ENCODE results near the gene YOD1. TPM values are rescaled to one million over a fixed set of nuclear protein-coding genes. Genes with fewer than 3 reads are reported as not detected.

YOD1 gene
- total and polyA plus RNA-seq, 2 donors (not counting 3 experiments of a cell fraction or from before 2014, with no cell fraction given): 1.2 to 5.9 TPM

DNA sequence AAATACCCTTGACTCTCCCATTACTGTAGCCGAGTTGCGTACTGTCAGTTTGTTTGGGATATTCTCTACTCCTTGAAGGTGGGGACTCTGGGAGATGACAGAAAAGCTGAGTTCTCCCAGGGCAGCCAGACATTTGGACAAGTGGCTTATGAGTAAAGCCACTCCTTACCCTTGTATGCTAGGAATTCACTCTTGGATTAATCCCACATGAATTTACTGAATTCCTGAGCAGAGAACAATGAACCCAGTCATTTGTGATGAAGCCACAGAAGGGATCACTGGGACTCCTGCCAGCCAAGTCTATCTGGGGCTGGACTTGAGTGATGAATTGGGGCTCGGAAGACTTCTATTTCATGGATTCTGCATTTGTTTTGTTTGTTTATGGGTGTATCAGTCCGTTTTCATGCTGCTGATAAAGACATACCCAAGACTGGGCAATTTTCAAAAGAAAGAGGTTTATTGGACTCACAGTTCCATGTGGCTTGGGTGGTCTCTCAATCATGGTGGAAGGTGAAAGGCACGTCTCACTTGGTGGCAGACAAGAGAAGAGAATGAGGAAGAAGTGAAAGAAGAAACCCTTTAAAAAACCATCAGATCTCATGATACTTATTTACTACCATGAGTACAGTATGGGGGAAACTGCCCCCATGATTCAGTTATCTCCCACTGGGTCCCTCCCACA is 43.5 kb downstream of the YOD1 start:
- TF ChIP-seq POLR2A (IDR thresholded peaks at IDR 0.05; ENCODE audit: low read depth, low read length) (no peak), MYC (IDR thresholded peaks at IDR 0.05; ENCODE audit: low read depth, low read length) (no peak), JUN (IDR thresholded peaks at IDR 0.05; ENCODE audit: borderline replicate concordance, insufficient read depth, insufficient read length, low read depth) (no peak), POLR2AphosphoS5 (IDR thresholded peaks at IDR 0.05; ENCODE audit: insufficient read depth, low read depth, low read length) (no peak), GATA2 (IDR thresholded peaks at IDR 0.05; ENCODE audit: insufficient read depth, insufficient read length, low read depth, low read length) (no peak), EZH2 (IDR thresholded peaks at IDR 0.05; ENCODE audit: borderline replicate concordance, low read depth, low read length, severe bottlenecking) (no peak), FOS (IDR thresholded peaks at IDR 0.05; ENCODE audit: borderline replicate concordance, insufficient read depth, low read length) (no peak)
- TF ChIP-seq, protein P1, sequence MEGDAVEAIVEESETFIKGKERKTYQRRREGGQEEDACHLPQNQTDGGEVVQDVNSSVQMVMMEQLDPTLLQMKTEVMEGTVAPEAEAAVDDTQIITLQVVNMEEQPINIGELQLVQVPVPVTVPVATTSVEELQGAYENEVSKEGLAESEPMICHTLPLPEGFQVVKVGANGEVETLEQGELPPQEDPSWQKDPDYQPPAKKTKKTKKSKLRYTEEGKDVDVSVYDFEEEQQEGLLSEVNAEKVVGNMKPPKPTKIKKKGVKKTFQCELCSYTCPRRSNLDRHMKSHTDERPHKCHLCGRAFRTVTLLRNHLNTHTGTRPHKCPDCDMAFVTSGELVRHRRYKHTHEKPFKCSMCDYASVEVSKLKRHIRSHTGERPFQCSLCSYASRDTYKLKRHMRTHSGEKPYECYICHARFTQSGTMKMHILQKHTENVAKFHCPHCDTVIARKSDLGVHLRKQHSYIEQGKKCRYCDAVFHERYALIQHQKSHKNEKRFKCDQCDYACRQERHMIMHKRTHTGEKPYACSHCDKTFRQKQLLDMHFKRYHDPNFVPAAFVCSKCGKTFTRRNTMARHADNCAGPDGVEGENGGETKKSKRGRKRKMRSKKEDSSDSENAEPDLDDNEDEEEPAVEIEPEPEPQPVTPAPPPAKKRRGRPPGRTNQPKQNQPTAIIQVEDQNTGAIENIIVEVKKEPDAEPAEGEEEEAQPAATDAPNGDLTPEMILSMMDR (IDR thresholded peaks at IDR 0.05; ENCODE audit: extremely low read depth in 1 of 2, insufficient read depth in 1 of 2, low read depth in 1 of 2, low read length in 2 of 2): no peak
- TF ChIP-seq, protein P2, sequence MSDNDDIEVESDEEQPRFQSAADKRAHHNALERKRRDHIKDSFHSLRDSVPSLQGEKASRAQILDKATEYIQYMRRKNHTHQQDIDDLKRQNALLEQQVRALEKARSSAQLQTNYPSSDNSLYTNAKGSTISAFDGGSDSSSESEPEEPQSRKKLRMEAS (IDR thresholded peaks at IDR 0.05; ENCODE audit: insufficient read depth, insufficient read length): no peak
- Histone ChIP-seq H3K9me1 (replicated peaks; ENCODE audit: control insufficient read depth, extremely low read depth, insufficient read depth, low read length) (no peaks in the 10 kb centered on the region), H2AFZ (ENCODE audit: low read depth, low read length) (no peak overlapping the region), H3K4me3 (replicated peaks in 1 of 3; ENCODE audit: insufficient read depth in 1 of 3, low read depth in 1 of 3, low read length in 3 of 3) (no peak overlapping the region), H3K9me3 (replicated peaks; ENCODE audit: control insufficient read depth, insufficient read depth, low read length) (no peaks in the 10 kb centered on the region), H3K27me3 (ENCODE audit: control insufficient read depth in 2 of 2, insufficient read depth in 2 of 2, low read length in 2 of 2) (peaks cover 5 to 10% of the 10 kb centered on the region in 2 experiments), H3K4me2 (ENCODE audit: insufficient read depth, low read length) (no peak overlapping the region), H3K36me3 (ENCODE audit: control insufficient read depth in 2 of 2, extremely low read depth in 1 of 2, insufficient read depth in 2 of 2, low read length in 2 of 2) (no peaks in the 10 kb centered on the region), H4K20me1 (replicated peaks; ENCODE audit: control insufficient read depth, extremely low read depth, insufficient read depth, low read length) (no peaks in the 10 kb centered on the region), H3K79me2 (ENCODE audit: control insufficient read depth, insufficient read depth, low read length) (no peaks in the 10 kb centered on the region), H3K4me1 (ENCODE audit: control insufficient read depth, extremely low read depth, insufficient read depth, low read length) (no peaks in the 10 kb centered on the region), H3K27ac (ENCODE audit: insufficient read depth, low read depth, low read length) (no peak overlapping the region), H3K9ac (replicated peaks; ENCODE audit: extremely low read depth, insufficient read depth, low read length) (no peak overlapping the region)
- dilution Hi-C loops (cut with MboI; ENCODE audit: extremely low pct_ligation_motif_present, low sequenced_read_pairs): no loop called here
- no TSS peak for BruUV-seq (replicated peaks)
- FAIRE-seq: no peak
- DNase-seq (ENCODE audit: low read depth, low spot score): no peak
- ChIA-PET POLR2A (no interaction called here), CTCF (interaction anchor here (1.1 kb wide), 1 partner anchor 17 kb away, joined by 3 read pairs; no protein-coding TSS in a partner anchor)
- intact Hi-C loops (cut with micrococcal nuclease): no loop called here
